Activated CD8-positive, alpha-beta memory T cell treated with anti-CD3 and anti-CD28 coated beads, Interleukin-2, amount 50 U/mL, for 1 hour (primary cell): Measurements from ENCODE around the gene RNU1-3.
"Not testable (repeated sequence)": the region's sequence is repeated elsewhere in the genome, so short reads cannot be mapped to it uniquely, and the experiment has no call there.

ENCODE experiments used
- DNase-seq: peaks from one replicate; pipeline ENCODE4 v3.0.0-alpha.2; 2020; ENCODE audit errors: extremely low read depth

RNU1-3 gene

GRCh38 chr1:16694308-16694702 lies 27.6 kb upstream of the RNU1-3 start:
- DNase-seq: not testable (repeated sequence)

- not testable (repeated sequence) for DNase-seq
These were observed 26.9 kb upstream of the RNU1-3 start for GRCh38 chr1:16693449-16694307.

- not testable (repeated sequence) for DNase-seq
These were observed 26.1 kb upstream of the RNU1-3 start for GRCh38 chr1:16692717-16693448.

GRCh38 chr1:16692283-16692682 lies 25.5 kb upstream of the RNU1-3 start:
- DNase-seq: not testable (repeated sequence)

GRCh38 chr1:16690971-16691682 lies 24.4 kb upstream of the RNU1-3 start:
- not testable (repeated sequence) for DNase-seq

GRCh38 chr1:16687132-16687800 lies 20.5 kb upstream of the RNU1-3 start:
- DNase-seq: not testable (repeated sequence)

- DNase-seq: not testable (repeated sequence)
These were observed 19.0 kb upstream of the RNU1-3 start for GRCh38 chr1:16685445-16686371.

- not testable (repeated sequence) for DNase-seq
These were observed 18.1 kb upstream of the RNU1-3 start for GRCh38 chr1:16684738-16685337.

GRCh38 chr1:16684152-16684551 lies 17.4 kb upstream of the RNU1-3 start:
- not testable (repeated sequence) for DNase-seq

- not testable (repeated sequence) for DNase-seq
These were observed 16.1 kb upstream of the RNU1-3 start for GRCh38 chr1:16682803-16683202.

- DNase-seq: not testable (repeated sequence)
These were observed 13.6 kb upstream of the RNU1-3 start for GRCh38 chr1:16680366-16680765.

- DNase-seq: no peak
These were observed 11.0 kb upstream of the RNU1-3 start for GRCh38 chr1:16677552-16678431.

- DNase-seq: not testable (repeated sequence)
These were observed 10.1 kb upstream of the RNU1-3 start for GRCh38 chr1:16676661-16677523.

- DNase-seq: not testable (repeated sequence)
These were observed 8.4 kb upstream of the RNU1-3 start for GRCh38 chr1:16675118-16675510.

- not testable (repeated sequence) for DNase-seq
These were observed 7.2 kb upstream of the RNU1-3 start for GRCh38 chr1:16673976-16674375.

- not testable (repeated sequence) for DNase-seq
These were observed 912 bp downstream of the RNU1-3 start for GRCh38 chr1:16665836-16666235.

- not testable (repeated sequence) for DNase-seq
These were observed 8.5 kb downstream of the RNU1-3 start for GRCh38 chr1:16658234-16658633.
